Jurkat, Clone E6-1 (cell line): ENCODE results near the gene FAM229B. TPM values are rescaled to one million over a fixed set of nuclear protein-coding genes. Genes with fewer than 3 reads are reported as not detected.
A peak's percentile ranks its signal among the peaks of the same experiment; 100 is the strongest.
"Not testable (repeated sequence)": the region's sequence is repeated elsewhere in the genome, so short reads cannot be mapped to it uniquely, and the experiment has no call there.

Experiments used
- DNase-seq: peaks from one replicate; pipeline ENCODE4 v3.0.0-alpha.2; 2011; ENCODE audit warnings: low read depth, low spot score
- H3K4me3 ChIP-seq: 2 replicates; pipeline ENCODE4 v1.5.1; 2011; ENCODE audit warnings: mild to moderate bottlenecking, low read length, control low read depth, moderate library complexity
- polyA plus RNA-seq: library from polyadenylated mRNA; unstranded; fragments of >200 nt; gene quantifications from one replicate; pipeline ENCODE4 v1.2.1, GENCODE V29; 2012; ENCODE audit warnings: missing spikeins; ENCODE audit not compliant: insufficient read length, insufficient read depth

The FAM229B gene, protein sequence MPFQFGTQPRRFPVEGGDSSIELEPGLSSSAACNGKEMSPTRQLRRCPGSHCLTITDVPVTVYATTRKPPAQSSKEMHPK
- polyA plus RNA-seq = 25.3 TPM

- peak within 1 kb of the TSS; percentile 87 for H3K4me3 ChIP-seq
- DNase-seq = peak; percentile 95
Observed at GRCh38 chr6:112087136-112087911, at the start of gene FAM229B, which contains the start of gene TUBE1. FAM229B (plus strand) TSS chr6:112087591; CDS start chr6:112099284, 11,693 bp downstream. TUBE1 (minus strand) TSS chr6:112087482; CDS start chr6:112087434, 48 bp downstream.

DNA sequence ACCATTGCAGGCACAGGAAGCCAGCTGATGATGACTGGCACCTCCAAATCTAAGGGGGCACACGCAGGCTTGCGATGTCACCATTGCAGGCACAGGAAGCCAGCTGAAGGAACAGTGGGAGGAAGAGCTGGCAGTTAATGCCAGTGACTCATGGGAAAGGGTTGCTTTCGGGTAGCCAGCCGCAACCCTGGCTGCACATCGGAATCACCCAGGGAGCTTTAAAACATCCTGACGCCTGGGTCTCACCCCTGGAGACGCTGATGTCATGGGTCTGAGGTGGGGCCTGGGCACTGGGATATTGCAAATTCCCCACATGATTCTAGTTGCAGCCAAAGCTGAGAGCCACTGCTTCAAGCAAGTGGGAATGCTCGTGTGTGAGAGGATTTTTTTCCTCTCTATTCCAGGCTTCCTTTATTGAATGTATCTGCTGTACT, 49.6 kb upstream of the FAM229B start:
- no peak overlapping the region for H3K4me3 ChIP-seq
- DNase-seq = no peak

DNA sequence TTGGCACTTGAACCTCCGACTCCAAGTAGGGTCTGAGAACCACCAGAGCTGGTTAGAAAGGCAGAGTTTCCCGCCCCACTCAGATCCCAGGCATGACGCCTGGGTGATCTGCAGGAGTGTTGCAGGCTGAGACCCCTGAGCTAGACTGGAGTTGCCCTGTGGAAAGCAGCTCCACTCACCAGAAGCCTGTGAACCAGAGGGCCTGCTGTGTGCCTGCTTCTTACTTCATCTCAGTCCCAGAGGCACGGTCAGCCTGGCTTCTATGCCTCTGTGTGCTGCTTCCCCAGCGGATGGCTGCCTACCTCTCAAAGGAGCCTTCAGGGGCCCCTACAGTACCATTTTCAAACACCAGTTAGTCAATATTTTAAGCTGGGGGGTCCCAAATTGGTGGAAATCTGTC, 49.1 kb upstream of the FAM229B start:
- no peak for DNase-seq
- H3K4me3 ChIP-seq = no peak overlapping the region

DNA sequence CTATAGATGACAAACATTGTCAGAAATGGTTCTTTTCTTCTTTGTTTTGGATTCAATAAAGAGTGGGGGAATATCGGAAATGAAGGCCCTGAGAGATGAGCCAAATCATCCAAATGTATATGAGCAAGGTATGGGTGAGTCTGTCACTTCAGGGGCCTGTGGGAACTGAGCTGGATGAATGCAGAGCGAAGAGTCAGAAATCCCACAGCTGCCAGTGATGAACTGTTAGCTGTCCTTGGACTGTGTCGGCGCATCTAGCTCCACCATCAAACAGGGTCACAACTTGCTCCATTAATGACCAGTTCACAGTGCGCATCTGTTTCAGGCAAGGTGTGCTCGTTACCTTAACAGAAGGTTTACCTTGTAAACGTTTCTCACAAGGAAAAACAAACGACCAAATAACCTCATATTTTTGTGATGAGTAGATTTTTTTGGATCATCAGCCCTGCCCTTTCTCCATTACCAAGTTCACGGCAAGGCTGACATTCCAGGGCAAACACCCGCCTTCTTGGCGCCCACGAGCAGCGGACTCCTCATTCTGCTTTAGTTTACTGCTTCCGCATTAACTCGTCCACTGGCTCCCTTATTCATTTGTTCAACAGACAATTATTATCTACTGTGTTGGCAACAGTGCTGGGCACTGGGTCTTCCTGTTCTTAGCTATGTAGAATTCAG, 48.5 kb upstream of the FAM229B start:
- no peak overlapping the region for H3K4me3 ChIP-seq
- DNase-seq = no peak

GRCh38 chr6:112039431-112039770, 48.0 kb upstream of the FAM229B start:
- H3K4me3 ChIP-seq = no peak overlapping the region
- no peak for DNase-seq

GRCh38 chr6:112040956-112041355, 46.4 kb upstream of the FAM229B start:
- no peak overlapping the region for H3K4me3 ChIP-seq
- no peak for DNase-seq

DNA sequence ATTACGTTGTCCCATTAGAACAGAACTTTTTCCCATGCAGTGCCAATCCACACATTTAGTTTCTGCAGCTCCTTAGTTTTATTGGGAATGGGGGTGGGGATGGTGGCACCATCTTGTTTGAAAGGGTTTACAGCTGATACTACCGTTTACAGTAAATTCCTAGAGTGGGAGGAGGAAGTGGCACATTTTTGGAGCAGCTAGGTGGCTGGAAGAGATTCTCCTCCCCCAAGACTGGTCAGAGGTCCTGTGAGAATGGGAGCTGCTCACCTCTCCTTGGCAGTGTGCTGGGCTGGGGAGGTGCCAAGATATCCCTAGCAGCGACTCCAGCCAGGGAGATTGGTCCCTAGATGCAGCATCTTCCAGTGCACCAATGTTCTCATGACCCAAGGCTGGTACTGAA, 45.9 kb upstream of the FAM229B start:
- no peak for DNase-seq

GRCh38 chr6:112043032-112044007, 44.1 kb upstream of the FAM229B start:
- peak; percentile 90 for DNase-seq
- peak overlapping the region; percentile 84 for H3K4me3 ChIP-seq

More for the DNA sequence above, 45.9 kb upstream of the FAM229B start:
- H3K4me3 ChIP-seq = no peak overlapping the region

GRCh38 chr6:112044196-112044595, 43.2 kb upstream of the FAM229B start:
- no peak for DNase-seq
- no peak overlapping the region for H3K4me3 ChIP-seq

- no peak for DNase-seq
- H3K4me3 ChIP-seq = no peak overlapping the region
Observed at GRCh38 chr6:112044856-112045255, 42.5 kb upstream of the FAM229B start.

GRCh38 chr6:112047523-112047922, 39.9 kb upstream of the FAM229B start:
- DNase-seq, H3K4me3 ChIP-seq: not testable (repeated sequence)

GRCh38 chr6:112049026-112049799, 38.2 kb upstream of the FAM229B start:
- no peak overlapping the region for H3K4me3 ChIP-seq
- no peak for DNase-seq

GRCh38 chr6:112049996-112050395, 37.4 kb upstream of the FAM229B start:
- H3K4me3 ChIP-seq = no peak overlapping the region
- no peak for DNase-seq

DNA sequence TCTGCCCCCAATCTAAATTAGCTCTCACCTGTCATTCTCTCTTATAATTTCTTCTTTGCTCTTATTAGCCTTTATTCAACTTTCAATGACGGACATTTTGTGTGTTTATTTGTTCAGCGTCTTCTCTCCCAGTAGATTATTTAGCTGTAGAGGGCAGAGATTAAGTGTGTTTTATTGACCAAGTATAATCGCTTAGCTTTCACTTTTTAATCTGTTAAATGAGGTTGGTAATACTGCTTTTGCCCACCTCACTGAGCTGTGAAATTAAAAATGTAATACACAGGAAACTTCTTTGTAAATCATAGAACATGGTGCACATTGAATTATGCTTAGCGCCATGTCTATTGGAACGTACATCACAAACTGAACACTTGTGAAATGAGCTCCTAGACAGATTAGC, 37.0 kb upstream of the FAM229B start:
- no peak for DNase-seq
- no peak overlapping the region for H3K4me3 ChIP-seq

- not testable (repeated sequence) for H3K4me3 ChIP-seq, DNase-seq
Observed at GRCh38 chr6:112051251-112051740, 36.1 kb upstream of the FAM229B start.

DNA sequence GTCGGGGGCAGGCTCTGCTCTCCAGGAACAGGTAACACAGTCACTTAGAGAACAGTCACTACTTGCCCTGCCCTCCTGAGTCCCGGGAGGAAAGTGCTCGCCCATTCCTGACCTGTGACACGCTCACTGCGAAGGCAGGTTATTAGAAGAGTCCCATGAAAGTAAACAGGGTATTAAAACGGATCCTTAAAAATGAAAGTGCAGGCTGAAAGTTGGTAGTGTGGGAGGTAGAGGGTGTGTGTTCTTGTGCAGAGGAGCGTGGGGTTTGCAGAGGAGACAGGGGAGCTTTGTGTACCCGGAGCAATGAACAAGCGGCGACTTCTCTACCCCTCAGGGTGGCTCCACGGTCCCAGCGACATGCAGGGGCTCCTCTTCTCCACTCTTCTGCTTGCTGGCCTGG, 33.4 kb upstream of the FAM229B start, which contains the start of gene CCN6:
Gene CCN6 (plus strand): TSS at position 104 of the 400 bp plus-strand sequence. CDS start 254 bp downstream, at position 358.
- no peak for DNase-seq
- no peak within 1 kb of the TSS for H3K4me3 ChIP-seq

DNA sequence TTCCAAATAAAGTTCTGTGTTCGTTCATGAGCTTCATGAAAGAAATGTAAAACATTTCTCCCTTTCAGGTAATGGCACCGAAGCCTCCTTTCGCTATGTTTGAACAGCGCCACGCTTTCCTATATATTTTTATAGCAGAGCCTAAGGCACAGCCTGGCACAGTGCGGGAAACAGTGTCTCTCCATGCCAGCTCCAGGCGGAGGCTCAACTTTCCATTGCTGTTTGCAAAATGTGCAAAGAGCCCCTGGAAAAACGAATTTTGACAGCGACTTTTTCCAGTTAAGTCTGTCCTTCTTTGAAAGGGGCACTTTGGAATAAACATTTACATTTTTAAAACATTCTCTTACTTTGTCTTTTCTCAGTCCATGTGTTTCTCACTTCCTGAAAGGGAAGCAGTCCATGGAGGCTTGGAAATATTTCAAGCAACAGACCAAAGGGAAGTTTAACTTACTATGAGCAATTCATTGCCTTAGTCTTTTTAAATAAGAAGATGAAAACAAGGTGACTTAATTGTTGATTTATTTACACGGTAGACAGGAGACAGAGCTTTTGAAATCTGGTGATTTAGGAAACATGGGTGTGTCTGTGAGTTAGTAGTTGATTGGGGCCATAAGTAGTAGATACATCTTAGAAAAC, 32.7 kb upstream of the FAM229B start:
- no peak overlapping the region for H3K4me3 ChIP-seq
- DNase-seq = no peak
